HG02623 (cell line): Measurements from ENCODE around the gene SPINK14.

Experiments used
- ATAC-seq: cut with Tn5 transposase; IDR thresholded peaks from one replicate; pipeline ENCODE4 v1.9.1; 2021; ENCODE audit warnings: moderate library complexity; ENCODE audit not compliant: unreplicated experiment

The SPINK14 gene

GRCh38 chr5:148168246-148168645 lies at the start of gene SPINK14:
SPINK14 (plus strand) TSS chr5:148168546; CDS start chr5:148169733, 1,187 bp downstream.
- no peak for ATAC-seq

- ATAC-seq, result no peak
Observed at GRCh38 chr5:148120317-148120716, 48.0 kb upstream of the SPINK14 start.

GRCh38 chr5:148125641-148126040 lies 42.7 kb upstream of the SPINK14 start:
- no peak for ATAC-seq

GRCh38 chr5:148135091-148136048 lies 33.0 kb upstream of the SPINK14 start:
- ATAC-seq, result no peak

DNA sequence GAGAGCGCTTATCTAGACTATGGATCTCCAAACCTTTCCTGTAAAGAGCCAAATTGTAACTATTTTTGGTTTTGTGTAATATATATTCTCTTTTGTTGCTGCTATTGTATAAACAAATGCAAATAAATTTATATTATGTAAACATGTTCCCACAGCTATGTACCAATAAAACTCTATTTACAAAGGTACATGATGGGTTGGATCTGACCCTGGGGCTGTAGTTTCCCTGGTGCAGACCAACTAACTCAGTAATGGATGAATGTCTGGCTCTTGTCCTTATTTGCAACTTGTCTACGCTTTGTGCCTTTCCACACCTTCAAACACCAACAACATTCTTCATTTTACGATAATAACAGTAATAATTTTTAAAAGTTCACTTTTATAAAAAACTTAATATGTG lies 27.5 kb upstream of the SPINK14 start:
- ATAC-seq, result no peak

DNA sequence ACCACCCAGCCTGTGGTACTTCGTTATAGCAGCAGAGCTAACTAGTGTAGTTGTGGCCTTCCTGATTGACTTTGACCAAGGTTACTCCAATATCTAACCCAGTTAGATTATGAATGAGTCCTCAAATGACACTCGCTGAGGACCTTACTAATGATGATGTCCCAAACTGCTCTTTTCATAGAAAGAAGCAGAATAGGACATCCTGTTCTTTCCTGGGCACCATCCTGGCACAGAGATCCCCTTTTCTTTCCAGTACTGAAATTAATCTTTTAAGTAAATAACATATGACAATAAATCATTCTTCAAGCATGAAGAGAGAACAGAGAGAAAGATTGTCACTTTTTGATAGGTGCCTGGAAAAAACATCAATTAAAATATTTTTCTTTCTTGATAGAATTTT lies 26.7 kb upstream of the SPINK14 start:
- ATAC-seq, result no peak

DNA sequence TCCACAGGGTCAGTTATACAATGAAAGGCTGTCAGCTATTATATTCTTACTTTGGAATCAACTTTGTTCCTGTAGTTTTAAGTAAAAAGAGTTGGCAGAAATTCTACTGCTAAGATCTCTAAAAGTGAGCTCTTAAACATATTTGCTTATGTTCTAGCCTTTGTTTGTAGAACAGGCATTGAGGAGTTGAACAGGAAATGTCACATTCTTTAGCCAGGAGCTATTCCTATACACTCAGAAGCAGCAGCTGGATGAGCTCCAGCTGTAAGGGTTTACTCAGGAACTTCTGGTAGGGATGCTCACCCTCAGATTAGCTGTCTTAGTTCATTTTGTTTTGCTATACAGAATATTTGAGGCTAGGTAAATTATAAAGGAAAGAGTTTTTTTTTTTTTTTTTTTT lies 22.4 kb upstream of the SPINK14 start:
- ATAC-seq, result no peak

- no peak for ATAC-seq
Observed at GRCh38 chr5:148146487-148146886, 21.9 kb upstream of the SPINK14 start.

DNA sequence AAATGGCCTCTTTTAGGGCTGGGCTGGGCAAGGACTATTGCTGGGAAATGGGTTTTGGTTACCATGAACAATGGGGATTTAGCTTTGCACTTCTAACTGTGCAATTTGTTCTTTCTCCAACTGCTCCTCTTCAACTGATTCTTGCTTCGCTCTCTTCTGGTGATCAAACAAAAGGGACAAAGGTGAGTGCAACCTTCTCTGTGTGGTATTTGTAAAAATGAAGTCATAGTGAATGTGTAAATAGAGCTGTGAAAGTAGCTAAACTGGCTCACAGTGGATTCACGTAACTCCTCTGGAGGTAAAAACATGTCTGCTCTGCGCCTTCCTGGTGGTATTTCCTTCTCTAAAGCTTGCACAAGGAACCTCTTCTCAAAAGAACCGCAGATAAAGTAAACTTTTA lies 20.9 kb upstream of the SPINK14 start:
- no peak for ATAC-seq

DNA sequence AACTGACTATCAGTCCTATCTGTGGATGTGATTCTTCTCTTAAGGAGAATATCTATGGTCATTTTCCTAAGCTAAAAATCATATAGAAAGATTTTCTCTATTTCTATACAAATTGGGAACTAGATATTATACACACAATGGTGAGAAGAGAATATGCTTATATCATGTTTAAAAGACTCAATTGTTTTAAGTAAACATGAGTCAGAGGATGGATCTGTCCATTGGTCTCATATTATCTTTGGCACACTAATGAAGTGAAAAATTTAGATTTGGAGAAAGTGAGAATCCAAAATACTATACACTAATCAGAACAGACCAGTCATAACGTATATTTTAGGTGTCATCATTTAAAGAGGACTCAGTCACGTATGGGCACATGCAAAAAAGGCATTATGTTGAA lies 16.5 kb upstream of the SPINK14 start:
- no peak for ATAC-seq

GRCh38 chr5:148152781-148153180 lies 15.6 kb upstream of the SPINK14 start:
- ATAC-seq, result no peak

GRCh38 chr5:148156609-148157008 lies 11.7 kb upstream of the SPINK14 start:
- no peak for ATAC-seq

DNA sequence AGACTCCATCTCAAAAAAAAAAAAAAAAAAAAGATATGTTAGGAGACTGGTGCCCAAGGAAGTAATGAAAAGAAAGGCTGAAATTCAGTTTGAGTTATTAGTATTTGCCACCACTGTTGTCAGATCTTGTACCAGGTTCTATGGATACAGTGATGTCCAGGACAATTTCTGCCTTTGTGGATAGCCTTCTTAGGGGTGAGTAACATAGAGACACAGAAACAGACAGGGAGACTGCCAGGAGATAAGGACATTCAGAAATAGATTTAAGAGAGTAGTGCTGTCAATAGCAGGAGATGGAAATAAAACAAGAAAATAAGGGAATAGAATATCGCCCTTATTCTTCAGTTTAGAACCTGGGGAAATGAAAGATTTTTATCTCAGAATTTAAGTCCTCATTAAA lies 6.3 kb upstream of the SPINK14 start:
- no peak for ATAC-seq

- no peak for ATAC-seq
Observed at GRCh38 chr5:148163345-148163744, 5.0 kb upstream of the SPINK14 start.

DNA sequence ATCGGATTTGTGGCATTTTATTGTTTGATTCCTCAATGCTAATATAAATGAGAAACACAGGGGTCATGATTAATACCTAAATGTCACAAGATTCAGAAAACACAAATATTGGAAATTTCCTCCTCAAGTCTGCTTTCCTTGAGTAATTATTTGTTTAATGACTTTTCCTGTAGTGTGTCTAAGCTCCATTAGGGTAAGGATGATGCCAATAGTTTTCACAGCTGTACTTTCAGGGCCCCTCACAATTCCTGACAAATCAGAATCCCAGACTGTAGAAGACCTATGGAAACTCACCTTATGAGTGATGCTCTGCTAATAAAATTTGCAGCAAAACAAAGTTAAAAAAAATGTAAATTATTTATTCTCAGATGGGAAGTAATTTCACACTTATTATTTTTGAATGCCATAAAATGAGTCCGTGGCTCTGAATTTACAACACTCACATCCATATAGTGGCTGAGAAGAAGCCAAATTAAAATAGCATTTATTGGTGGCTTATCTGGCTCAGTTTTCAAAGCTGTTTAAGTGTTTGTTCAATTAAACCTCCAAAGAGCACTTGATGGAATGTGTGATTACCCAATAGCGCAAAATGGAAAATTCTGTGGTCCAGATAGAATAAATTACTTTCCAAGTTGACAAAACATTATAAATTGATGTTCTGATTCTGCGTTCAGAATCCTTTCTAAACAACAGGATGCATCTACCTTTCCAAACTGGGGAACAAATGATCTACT lies 1.6 kb upstream of the SPINK14 start:
- no peak for ATAC-seq

DNA sequence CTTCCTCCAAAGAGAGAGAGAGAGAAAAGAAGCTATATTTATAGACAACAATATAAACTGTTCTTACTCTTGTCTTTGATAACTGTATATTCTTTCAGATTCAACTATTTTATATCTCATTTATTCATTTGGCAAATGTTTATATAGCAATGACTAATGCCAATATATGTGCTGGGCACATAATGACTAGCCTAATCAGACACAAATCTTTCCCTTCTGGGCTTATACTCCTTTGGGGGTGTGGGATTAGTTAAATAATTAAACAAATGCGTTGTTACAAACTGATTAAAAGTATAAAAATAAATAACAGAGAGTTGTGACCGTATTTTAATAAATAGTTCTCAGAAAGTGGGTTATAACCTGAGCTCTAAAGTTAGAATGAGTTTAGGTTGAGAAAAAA lies 4.0 kb downstream of the SPINK14 start:
- ATAC-seq, result no peak

DNA sequence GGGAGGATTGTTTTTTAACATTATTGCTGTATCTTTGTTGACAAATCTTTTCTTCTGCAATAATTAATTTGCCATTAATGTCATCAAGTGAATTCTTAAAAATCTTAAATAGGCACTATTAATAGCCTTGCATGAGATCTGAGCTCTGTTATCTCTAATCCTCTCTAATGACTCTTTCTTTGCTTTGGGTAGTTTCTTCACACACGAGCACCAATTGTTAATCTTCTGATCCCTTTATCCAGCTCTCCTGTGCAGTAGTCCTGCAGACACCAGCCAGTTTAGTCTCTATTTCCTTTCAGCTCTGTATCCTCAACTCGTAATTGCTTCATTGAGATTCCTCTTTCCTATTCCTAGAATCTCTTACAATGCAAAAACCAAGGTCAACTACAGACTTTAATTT lies 8.1 kb downstream of the SPINK14 start:
- ATAC-seq, result no peak

- no peak for ATAC-seq
Observed at GRCh38 chr5:148177207-148177606, 8.9 kb downstream of the SPINK14 start.

- peak; percentile 81 for ATAC-seq
Observed at GRCh38 chr5:148179234-148179824, 11.0 kb downstream of the SPINK14 start.

GRCh38 chr5:148186248-148187003 lies 18.1 kb downstream of the SPINK14 start:
- ATAC-seq, result peak; percentile 90

GRCh38 chr5:148191010-148191409 lies 22.7 kb downstream of the SPINK14 start:
- no peak for ATAC-seq
